Activated CD8-positive, alpha-beta memory T cell treated with anti-CD3 and anti-CD28 coated beads, Interleukin-2, amount 50 U/mL, for 48 hours (primary cell): Measurements from ENCODE around the gene WIPF1.

Experiments
- DNase-seq: peaks from one replicate; pipeline ENCODE4 v3.0.0-alpha.2; 2020

The WIPF1 gene

GRCh38 chr2:174621323-174621722 is 23.7 kb upstream of the WIPF1 start:
- no peak for DNase-seq

DNA sequence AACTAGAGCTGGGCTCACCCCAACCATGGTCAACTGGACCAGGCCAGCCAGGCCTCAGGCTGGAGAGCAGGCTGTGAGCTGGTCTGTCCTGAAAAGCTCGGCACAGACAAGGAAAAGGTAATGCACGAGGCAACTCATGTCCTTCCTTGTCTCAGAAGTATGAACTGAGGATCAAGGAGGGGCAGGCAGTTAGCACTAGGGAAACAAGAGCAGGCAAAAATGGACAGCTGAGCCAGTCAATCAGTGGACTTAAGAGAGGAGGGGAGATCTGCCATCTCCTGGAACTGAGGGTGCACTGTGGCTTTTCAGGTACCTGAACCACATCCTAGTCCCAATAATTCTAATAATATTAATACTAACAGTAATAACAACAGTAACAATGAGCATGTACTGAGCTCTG is 20.6 kb upstream of the WIPF1 start:
- DNase-seq = no peak

GRCh38 chr2:174617718-174618117 is 20.1 kb upstream of the WIPF1 start:
- DNase-seq = no peak

GRCh38 chr2:174617120-174617519 is 19.5 kb upstream of the WIPF1 start:
- no peak for DNase-seq

DNA sequence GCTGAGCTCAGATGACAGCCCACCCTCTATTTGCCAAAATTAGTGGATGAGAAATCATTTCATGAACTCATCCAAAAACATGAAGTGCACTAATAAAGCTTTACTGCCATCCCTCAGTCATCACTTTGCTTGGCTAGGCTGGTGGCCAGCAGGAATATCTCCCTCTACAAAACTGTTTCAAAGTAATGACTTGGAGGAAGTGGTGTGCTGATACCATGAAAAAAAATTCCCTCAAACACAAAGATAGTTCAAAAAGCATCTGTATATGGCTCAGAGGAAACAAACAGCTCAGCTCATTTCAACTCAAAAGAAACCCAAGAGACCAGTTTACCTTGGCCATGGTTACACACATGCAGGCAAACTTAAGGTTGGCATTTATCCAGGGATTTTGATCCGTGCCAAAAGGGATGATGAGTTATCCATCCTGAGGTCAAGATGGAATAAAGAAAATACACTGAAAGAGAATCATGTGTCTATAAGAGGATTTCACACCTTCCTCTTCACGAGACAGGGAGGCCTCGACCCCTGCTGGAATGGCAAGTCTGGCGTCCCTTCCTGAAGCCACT is 18.4 kb upstream of the WIPF1 start:
- DNase-seq = no peak

DNA sequence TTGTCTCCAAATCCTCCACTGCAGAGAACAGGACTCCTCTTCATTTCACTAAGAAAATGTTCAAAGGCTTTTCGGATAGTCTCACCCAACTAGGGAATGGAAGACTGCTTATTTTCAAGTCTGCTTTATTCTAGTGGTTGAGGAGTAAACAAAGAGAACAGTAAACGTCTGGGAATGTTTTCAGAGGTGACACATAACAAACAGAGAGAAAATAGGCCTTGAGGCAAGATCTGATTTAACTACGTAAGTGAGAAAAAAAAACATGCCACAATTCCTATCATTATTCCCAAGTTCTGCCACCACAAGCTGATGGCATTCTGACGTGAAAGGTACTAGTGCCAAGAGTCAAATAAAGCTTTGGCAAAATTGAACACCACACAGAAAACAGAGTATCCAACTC is 16.7 kb upstream of the WIPF1 start:
- DNase-seq = no peak

DNA sequence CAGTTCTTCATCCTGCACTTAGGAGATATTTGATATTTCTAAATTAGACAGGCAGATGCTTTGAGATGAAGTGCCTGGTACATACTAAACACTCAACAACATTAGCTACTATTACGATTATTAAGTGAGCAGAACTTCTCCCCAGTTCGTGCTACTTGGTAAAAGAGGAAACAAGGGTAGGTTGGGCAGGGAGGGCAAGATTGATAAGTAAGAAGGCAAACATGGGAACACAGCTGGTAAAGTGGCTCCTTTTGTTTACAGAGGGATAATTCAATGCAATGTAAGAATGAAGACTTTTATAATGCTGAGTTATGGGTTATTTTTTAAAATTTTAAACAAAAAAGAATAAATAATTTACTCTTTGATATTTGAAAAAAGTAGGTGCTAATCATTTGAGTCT is 15.9 kb upstream of the WIPF1 start:
- no peak for DNase-seq

- no peak for DNase-seq
These were observed 15.4 kb upstream of the WIPF1 start for GRCh38 chr2:174612970-174613369.

DNA sequence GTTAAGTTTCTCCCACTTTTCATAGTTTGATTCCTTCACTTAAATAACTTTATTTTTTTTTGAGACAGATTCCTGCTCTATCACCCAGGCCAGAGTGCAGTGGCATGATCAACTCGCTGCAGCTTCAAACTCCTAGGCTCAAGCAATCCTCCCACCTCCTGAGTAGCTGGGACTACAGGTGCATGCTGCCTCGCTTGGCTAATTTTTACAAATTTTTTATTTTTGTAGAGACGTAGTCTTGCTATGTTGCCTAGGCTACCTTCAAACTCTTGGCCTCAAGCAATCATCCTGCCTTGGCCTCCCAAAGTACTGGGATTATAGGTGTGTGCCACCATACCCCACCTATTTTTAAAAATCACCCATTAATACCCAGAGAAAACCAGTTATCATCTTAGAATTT is 14.2 kb upstream of the WIPF1 start:
- DNase-seq = no peak

DNA sequence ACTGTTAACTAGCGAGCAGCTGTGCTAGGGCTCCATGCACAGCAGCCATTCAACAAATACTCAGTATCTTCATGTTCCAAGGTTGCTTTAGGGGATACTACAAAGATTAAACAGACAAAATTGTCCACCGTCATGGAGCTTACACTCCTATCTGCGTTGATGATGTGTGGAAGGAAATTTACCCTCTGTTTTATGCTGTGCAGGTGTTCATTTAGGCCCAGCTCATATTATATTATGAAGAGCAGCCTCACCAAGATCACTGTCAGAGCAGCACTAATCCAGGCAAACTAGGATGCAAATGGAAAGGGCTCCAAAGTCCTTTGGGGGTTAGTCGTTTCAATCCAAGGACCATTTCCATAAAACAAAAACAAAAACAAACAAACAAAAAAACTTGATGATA is 13.4 kb upstream of the WIPF1 start:
- DNase-seq = no peak

DNA sequence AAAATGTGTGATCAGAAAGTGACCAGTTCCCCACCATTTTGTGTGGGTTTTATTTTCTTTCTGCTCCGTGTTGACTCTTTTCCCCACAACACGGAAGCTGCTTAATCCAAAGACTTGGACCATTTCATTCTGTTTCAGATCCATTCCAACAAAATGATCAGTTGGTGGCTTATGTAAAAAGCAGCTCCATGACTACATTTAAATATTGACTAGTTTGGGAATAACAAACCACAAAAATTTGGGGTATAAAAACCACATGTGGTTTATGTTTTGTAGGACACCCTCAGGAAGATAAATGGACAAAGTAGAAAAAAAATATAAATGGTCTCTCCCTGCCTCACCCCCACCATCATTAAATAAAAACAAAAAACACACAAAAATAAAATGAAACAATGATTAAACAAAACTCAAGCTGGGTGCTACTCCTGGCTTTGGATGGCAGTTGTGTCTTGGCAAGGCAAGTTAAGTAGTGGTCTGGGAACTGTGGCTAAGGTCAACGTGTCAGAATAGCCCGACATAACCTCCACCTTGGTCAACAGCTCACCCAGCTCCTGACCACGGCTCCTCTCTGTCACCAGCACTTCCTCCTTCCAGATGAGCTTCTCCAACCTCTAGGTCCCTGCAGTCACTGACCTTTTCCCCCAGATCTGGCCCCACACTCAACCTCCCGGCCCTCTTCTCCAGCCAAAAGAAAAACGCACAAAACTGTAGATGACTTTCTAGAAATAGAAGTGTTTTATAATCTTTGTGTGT is 12.8 kb upstream of the WIPF1 start:
- no peak for DNase-seq

DNA sequence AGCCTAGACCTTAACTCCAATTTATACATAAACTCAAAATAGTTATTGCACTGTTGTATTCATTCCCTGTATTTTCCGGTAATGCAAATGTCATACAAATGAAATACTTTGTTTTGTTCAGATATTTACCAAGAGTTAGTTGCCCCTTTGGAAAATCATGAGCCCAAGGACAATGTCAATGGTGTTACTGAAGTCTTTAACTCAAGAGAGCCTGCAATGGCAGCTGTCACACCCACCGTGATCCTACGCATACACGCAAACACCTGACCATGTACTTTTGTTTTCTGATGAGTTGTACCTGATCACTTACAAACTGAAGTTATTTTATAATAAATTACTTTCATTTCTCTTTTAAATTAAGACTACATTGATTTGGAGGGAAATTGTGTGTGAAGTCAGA is 11.7 kb upstream of the WIPF1 start:
- DNase-seq = no peak

GRCh38 chr2:174608866-174609214 is 11.2 kb upstream of the WIPF1 start:
- no peak for DNase-seq

GRCh38 chr2:174607989-174608865 is 10.6 kb upstream of the WIPF1 start:
- no peak for DNase-seq

GRCh38 chr2:174607584-174607983 is 10.0 kb upstream of the WIPF1 start:
- DNase-seq = no peak

DNA sequence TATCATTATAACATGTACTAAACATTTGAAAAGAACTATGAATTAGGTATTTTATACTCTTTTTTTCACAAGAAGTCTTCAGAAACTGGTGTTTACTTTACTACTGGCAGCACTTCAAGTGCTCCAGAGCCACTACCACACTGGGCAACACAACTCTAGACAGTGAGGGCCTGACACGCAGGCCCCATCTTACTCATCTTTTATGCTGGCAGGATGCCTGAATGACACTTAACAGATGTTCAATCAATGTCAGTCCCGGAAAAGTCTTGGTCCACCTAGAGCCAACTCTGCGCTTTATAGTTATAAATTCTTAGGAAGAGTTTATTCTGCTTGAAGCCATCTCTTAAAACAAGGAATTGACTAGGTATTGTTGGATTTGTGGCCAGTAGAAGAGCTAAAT is 8.7 kb upstream of the WIPF1 start:
- no peak for DNase-seq

GRCh38 chr2:174605687-174606086 is 8.1 kb upstream of the WIPF1 start:
- DNase-seq = no peak

GRCh38 chr2:174603280-174603679 is 5.7 kb upstream of the WIPF1 start:
- DNase-seq = no peak

DNA sequence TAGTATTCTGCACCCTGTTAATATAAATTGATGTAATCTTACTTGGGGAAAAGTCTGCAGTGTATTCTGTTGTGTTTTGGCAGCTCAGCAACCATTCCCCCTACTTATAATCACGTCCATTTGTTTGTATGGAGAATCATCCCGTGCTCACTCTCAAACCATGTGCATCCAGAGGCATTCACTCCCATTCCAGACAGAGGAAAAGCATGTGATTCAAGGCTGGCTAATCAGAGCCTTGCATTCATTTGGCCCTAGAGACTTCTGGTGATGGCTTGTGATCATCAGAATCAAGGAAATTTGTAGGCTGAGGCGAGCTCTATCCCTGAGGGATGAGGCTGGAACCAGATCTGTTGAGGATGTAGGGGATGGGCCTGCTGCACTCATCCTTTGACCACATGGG is 5.1 kb upstream of the WIPF1 start:
- DNase-seq = no peak

GRCh38 chr2:174600349-174600748 is 2.7 kb upstream of the WIPF1 start:
- no peak for DNase-seq

- DNase-seq = no peak
These were observed 1.8 kb upstream of the WIPF1 start for GRCh38 chr2:174599310-174599921.

- no peak for DNase-seq
These were observed 627 bp downstream of the WIPF1 start for GRCh38 chr2:174597009-174597344.

GRCh38 chr2:174595891-174596397 is 1.7 kb downstream of the WIPF1 start:
- no peak for DNase-seq
